HEK293 (cell line): ENCODE data around the gene CSF3.
A peak's percentile ranks its signal among the peaks of the same experiment; 100 is the strongest.

Source experiments
- CTCF ChIA-PET: fragments of 350-600 bp; formaldehyde crosslinking; extraction: SDS; loops from one replicate; lab custom pipeline; 2021; ENCODE audit warnings: antibody characterized with exemption; lab: Yijun Ruan, JAX
- POLR2A ChIA-PET: fragments of 300-600 bp; formaldehyde crosslinking; extraction: SDS; loops from one replicate; lab custom pipeline; 2020; ENCODE audit warnings: antibody characterized with exemption, inconsistent platforms; lab: Yijun Ruan, JAX
- H3K27ac ChIP-seq: fragments of 200-500 bp; sonication (Bioruptor generic); 2 replicates; pipeline ENCODE4 v1.5.1; 2014; ENCODE audit warnings: low read depth, low read length, control low read depth, inconsistent platforms; ENCODE audit errors: extremely low read depth
- H3K36me3 ChIP-seq, 2 experiments: fragments of 200-500 bp in 1 of 2; sonication (Bioruptor generic) in 1 of 2; 1 replicate in 1 of 2; 2 replicates in 1 of 2; pipeline ENCODE4 v1.5.1; 2014 to 2017; ENCODE audit warnings: inconsistent platforms in 2 of 2, low read length in 2 of 2; ENCODE audit not compliant: control insufficient read depth in 2 of 2, insufficient read depth in 1 of 2
- H3K4me1 ChIP-seq: fragments of 200-500 bp; sonication (Bioruptor generic); 2 replicates; pipeline ENCODE4 v1.5.1; 2014; ENCODE audit warnings: mild to moderate bottlenecking, low read length, inconsistent platforms; ENCODE audit not compliant: control insufficient read depth, insufficient read depth
- H3K4me3 ChIP-seq: 2 replicates; pipeline ENCODE4 v1.5.1; 2011; ENCODE audit warnings: low read depth, mild to moderate bottlenecking, control low read depth, low read length, moderate library complexity
- H3K9me3 ChIP-seq: fragments of 200-500 bp; sonication (Bioruptor generic); 2 replicates; pipeline ENCODE4 v1.5.1; 2014; ENCODE audit warnings: low read depth, low read length, inconsistent platforms; ENCODE audit not compliant: control insufficient read depth, insufficient read depth
- BCL11B ChIP-seq: fragments of 450-650 bp; formaldehyde crosslinking; IDR thresholded peaks from 2 replicates; pipeline ENCODE4 v1.5.1; 2016; ENCODE audit warnings: low read depth, missing biosample characterization, missing genetic modification characterization
- GFI1B ChIP-seq: fragments of 450-650 bp; formaldehyde crosslinking; IDR thresholded peaks from 2 replicates; pipeline ENCODE4 v1.5.1; 2016; ENCODE audit warnings: missing biosample characterization, missing genetic modification characterization
- MZF1 ChIP-seq: fragments of 450-650 bp; formaldehyde crosslinking; IDR thresholded peaks from 2 replicates; pipeline ENCODE4 v1.5.1; 2017; ENCODE audit warnings: missing biosample characterization, missing genetic modification characterization, borderline replicate concordance
- OSR2 ChIP-seq: fragments of 450-650 bp; formaldehyde crosslinking; IDR thresholded peaks from 2 replicates; pipeline ENCODE4 v1.5.1; 2016; ENCODE audit warnings: missing biosample characterization, missing genetic modification characterization
- OVOL3 ChIP-seq: fragments of 450-650 bp; formaldehyde crosslinking; IDR thresholded peaks from 2 replicates; pipeline ENCODE4 v1.5.1; 2016; ENCODE audit warnings: missing biosample characterization, missing genetic modification characterization
- PRDM1 ChIP-seq: fragments of 450-650 bp; formaldehyde crosslinking; IDR thresholded peaks from 2 replicates; pipeline ENCODE4; 2016; ENCODE audit warnings: missing biosample characterization, missing genetic modification characterization
- ZBTB1 ChIP-seq: fragments of 450-650 bp; formaldehyde crosslinking; IDR thresholded peaks from 2 replicates; pipeline ENCODE4 v1.5.1; 2016; ENCODE audit warnings: missing biosample characterization, missing genetic modification characterization
- ZBTB21 ChIP-seq: fragments of 450-650 bp; formaldehyde crosslinking; IDR thresholded peaks from 2 replicates; pipeline ENCODE4 v1.5.1; 2017; ENCODE audit warnings: missing biosample characterization, missing genetic modification characterization
- ZBTB6 ChIP-seq: fragments of 450-650 bp; formaldehyde crosslinking; IDR thresholded peaks from 2 replicates; pipeline ENCODE4 v1.5.1; 2017; ENCODE audit warnings: missing biosample characterization, missing genetic modification characterization
- ZNF394 ChIP-seq: fragments of 450-650 bp; formaldehyde crosslinking; IDR thresholded peaks from 2 replicates; pipeline ENCODE4 v1.5.1; 2016; ENCODE audit warnings: missing biosample characterization, missing genetic modification characterization, mild to moderate bottlenecking, moderate library complexity, borderline replicate concordance
- ZNF600 ChIP-seq: fragments of 450-650 bp; formaldehyde crosslinking; IDR thresholded peaks from 2 replicates; pipeline ENCODE4 v1.5.1; 2016; ENCODE audit warnings: missing biosample characterization, missing genetic modification characterization
- ZNF621 ChIP-seq: fragments of 450-650 bp; formaldehyde crosslinking; IDR thresholded peaks from 2 replicates; pipeline ENCODE4 v1.5.1; 2017; ENCODE audit warnings: missing biosample characterization, missing genetic modification characterization
- ZNF645 ChIP-seq: fragments of 450-650 bp; formaldehyde crosslinking; IDR thresholded peaks from 2 replicates; pipeline ENCODE4; 2016; ENCODE audit warnings: missing biosample characterization, missing genetic modification characterization
- ZSCAN23 ChIP-seq: fragments of 450-650 bp; formaldehyde crosslinking; IDR thresholded peaks from 2 replicates; pipeline ENCODE4 v1.5.1; 2016; ENCODE audit warnings: missing biosample characterization, missing genetic modification characterization
- ZSCAN30 ChIP-seq: fragments of 450-650 bp; IDR thresholded peaks from 2 replicates; pipeline ENCODE4 v1.5.1; 2018; ENCODE audit warnings: missing biosample characterization, mild to moderate bottlenecking, missing genetic modification characterization, moderate library complexity
- TF ChIP-seq, protein P1 (sequence below): fragments of 450-650 bp; formaldehyde crosslinking; IDR thresholded peaks from 2 replicates; pipeline ENCODE4 v1.5.1; 2016; ENCODE audit warnings: missing biosample characterization, missing genetic modification characterization
- TF ChIP-seq, protein P2 (sequence below): fragments of 450-650 bp; IDR thresholded peaks from 2 replicates; pipeline ENCODE4 v1.5.1; 2018; ENCODE audit warnings: missing biosample characterization, missing genetic modification characterization
- TF ChIP-seq, protein P3 (sequence below): fragments of 450-650 bp; formaldehyde crosslinking; IDR thresholded peaks from 2 replicates; pipeline ENCODE4 v1.5.1; 2016; ENCODE audit warnings: missing biosample characterization, missing genetic modification characterization, borderline replicate concordance

CSF3 gene

GRCh38 chr17:40019140-40019991, 4.1 kb downstream of the CSF3 start:
- Histone ChIP-seq H3K4me3 (no peak overlapping the region), H3K9me3 (no peaks in the 10 kb centered on the region), H3K4me1 (peaks cover 13% of the 10 kb centered on the region), H3K27ac (no peak overlapping the region), H3K36me3 (peaks cover 10 to 59% of the 10 kb centered on the region in 2 experiments; a peak in 2 of 3 replicates)
- TF ChIP-seq, protein P1, sequence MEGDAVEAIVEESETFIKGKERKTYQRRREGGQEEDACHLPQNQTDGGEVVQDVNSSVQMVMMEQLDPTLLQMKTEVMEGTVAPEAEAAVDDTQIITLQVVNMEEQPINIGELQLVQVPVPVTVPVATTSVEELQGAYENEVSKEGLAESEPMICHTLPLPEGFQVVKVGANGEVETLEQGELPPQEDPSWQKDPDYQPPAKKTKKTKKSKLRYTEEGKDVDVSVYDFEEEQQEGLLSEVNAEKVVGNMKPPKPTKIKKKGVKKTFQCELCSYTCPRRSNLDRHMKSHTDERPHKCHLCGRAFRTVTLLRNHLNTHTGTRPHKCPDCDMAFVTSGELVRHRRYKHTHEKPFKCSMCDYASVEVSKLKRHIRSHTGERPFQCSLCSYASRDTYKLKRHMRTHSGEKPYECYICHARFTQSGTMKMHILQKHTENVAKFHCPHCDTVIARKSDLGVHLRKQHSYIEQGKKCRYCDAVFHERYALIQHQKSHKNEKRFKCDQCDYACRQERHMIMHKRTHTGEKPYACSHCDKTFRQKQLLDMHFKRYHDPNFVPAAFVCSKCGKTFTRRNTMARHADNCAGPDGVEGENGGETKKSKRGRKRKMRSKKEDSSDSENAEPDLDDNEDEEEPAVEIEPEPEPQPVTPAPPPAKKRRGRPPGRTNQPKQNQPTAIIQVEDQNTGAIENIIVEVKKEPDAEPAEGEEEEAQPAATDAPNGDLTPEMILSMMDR = peak; percentile 30; the same call in 1 of the 2 replicates
- no peak for TF ChIP-seq ZSCAN23
- peak; percentile 58 for TF ChIP-seq ZNF600 (tag by site-specific recombination)
- TF ChIP-seq PRDM1 (tag by site-specific recombination) = peak; percentile 79; the same call in 1 of the 2 replicates
- ChIA-PET POLR2A (interaction anchor here (0.6 to 1.2 kb wide), 2 partner anchors 67 to 345 kb away, joined by 3 read pairs; partner anchors contain the start of gene GJD3), CTCF (interaction anchor here (0.6 to 14.3 kb wide), 3 partner anchors 7 to 92 kb away, joined by 3 to 268 read pairs (median 8); no protein-coding TSS in a partner anchor)

- CTCF ChIA-PET = interaction anchor here (1.9 to 2.4 kb wide), 2 partner anchors 15 to 66 kb away, joined by 7 to 10 read pairs; no protein-coding TSS in a partner anchor
- Histone ChIP-seq H3K27ac (no peak overlapping the region), H3K36me3 (peaks cover 17 to 67% of the 10 kb centered on the region in 2 experiments; a peak in 2 of 3 replicates), H3K4me3 (no peak overlapping the region), H3K4me1 (peaks cover 13% of the 10 kb centered on the region), H3K9me3 (no peaks in the 10 kb centered on the region)
- POLR2A ChIA-PET = no interaction called here
- TF ChIP-seq ZBTB21 (tag by site-specific recombination) (no peak), MZF1 (tag by site-specific recombination) (no peak), GFI1B (tag by site-specific recombination) (no peak), ZSCAN30 (no peak), ZBTB6 (no peak), ZNF621 (tag by site-specific recombination) (no peak), OVOL3 (tag by site-specific recombination) (no peak), BCL11B (no peak), OSR2 (tag by site-specific recombination) (no peak), ZNF394 (tag by site-specific recombination) (no peak), ZBTB1 (no peak), ZNF645 (tag by site-specific recombination) (no peak)
- TF ChIP-seq, protein P2, sequence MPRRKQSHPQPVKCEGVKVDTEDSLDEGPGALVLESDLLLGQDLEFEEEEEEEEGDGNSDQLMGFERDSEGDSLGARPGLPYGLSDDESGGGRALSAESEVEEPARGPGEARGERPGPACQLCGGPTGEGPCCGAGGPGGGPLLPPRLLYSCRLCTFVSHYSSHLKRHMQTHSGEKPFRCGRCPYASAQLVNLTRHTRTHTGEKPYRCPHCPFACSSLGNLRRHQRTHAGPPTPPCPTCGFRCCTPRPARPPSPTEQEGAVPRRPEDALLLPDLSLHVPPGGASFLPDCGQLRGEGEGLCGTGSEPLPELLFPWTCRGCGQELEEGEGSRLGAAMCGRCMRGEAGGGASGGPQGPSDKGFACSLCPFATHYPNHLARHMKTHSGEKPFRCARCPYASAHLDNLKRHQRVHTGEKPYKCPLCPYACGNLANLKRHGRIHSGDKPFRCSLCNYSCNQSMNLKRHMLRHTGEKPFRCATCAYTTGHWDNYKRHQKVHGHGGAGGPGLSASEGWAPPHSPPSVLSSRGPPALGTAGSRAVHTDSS = no peak
- TF ChIP-seq, protein P3, sequence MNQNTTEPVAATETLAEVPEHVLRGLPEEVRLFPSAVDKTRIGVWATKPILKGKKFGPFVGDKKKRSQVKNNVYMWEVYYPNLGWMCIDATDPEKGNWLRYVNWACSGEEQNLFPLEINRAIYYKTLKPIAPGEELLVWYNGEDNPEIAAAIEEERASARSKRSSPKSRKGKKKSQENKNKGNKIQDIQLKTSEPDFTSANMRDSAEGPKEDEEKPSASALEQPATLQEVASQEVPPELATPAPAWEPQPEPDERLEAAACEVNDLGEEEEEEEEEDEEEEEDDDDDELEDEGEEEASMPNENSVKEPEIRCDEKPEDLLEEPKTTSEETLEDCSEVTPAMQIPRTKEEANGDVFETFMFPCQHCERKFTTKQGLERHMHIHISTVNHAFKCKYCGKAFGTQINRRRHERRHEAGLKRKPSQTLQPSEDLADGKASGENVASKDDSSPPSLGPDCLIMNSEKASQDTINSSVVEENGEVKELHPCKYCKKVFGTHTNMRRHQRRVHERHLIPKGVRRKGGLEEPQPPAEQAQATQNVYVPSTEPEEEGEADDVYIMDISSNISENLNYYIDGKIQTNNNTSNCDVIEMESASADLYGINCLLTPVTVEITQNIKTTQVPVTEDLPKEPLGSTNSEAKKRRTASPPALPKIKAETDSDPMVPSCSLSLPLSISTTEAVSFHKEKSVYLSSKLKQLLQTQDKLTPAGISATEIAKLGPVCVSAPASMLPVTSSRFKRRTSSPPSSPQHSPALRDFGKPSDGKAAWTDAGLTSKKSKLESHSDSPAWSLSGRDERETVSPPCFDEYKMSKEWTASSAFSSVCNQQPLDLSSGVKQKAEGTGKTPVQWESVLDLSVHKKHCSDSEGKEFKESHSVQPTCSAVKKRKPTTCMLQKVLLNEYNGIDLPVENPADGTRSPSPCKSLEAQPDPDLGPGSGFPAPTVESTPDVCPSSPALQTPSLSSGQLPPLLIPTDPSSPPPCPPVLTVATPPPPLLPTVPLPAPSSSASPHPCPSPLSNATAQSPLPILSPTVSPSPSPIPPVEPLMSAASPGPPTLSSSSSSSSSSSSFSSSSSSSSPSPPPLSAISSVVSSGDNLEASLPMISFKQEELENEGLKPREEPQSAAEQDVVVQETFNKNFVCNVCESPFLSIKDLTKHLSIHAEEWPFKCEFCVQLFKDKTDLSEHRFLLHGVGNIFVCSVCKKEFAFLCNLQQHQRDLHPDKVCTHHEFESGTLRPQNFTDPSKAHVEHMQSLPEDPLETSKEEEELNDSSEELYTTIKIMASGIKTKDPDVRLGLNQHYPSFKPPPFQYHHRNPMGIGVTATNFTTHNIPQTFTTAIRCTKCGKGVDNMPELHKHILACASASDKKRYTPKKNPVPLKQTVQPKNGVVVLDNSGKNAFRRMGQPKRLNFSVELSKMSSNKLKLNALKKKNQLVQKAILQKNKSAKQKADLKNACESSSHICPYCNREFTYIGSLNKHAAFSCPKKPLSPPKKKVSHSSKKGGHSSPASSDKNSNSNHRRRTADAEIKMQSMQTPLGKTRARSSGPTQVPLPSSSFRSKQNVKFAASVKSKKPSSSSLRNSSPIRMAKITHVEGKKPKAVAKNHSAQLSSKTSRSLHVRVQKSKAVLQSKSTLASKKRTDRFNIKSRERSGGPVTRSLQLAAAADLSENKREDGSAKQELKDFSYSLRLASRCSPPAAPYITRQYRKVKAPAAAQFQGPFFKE (tag by site-specific recombination) = no peak
Measured at GRCh38 chr17:40020146-40020545, 4.9 kb downstream of the CSF3 start.
